ENCODE measurements around the gene SLC38A10.

Gene SLC38A10

GRCh38 chr17:81289627-81290026 is 5.5 kb downstream of the SLC38A10 start:
- no peak for TF ChIP-seq CTCF (IDR thresholded peaks at IDR 0.05; ENCODE audit: low read depth, low read length)
- H3K4me3 ChIP-seq (replicated peaks in 1 of 2; ENCODE audit: low read depth in 2 of 2, low read length in 2 of 2) = no peak overlapping the region
- DNase-seq (ENCODE audit: low read depth in 2 of 2) = no peak

- no peak for TF ChIP-seq CTCF (IDR thresholded peaks at IDR 0.05; ENCODE audit: low read depth, low read length)
- no peak overlapping the region for H3K4me3 ChIP-seq (replicated peaks in 1 of 2; ENCODE audit: low read depth in 2 of 2, low read length in 2 of 2)
Measured at GRCh38 chr17:81288715-81289114, 6.4 kb downstream of the SLC38A10 start.

GRCh38 chr17:81287741-81288430 is 7.2 kb downstream of the SLC38A10 start:
- DNase-seq (ENCODE audit: low read depth in 2 of 2) = no peak
- no peak overlapping the region for H3K4me3 ChIP-seq (replicated peaks in 1 of 2; ENCODE audit: low read depth in 2 of 2, low read length in 2 of 2)
- TF ChIP-seq CTCF (IDR thresholded peaks at IDR 0.05; ENCODE audit: low read depth, low read length) = no peak

More at GRCh38 chr17:81288715-81289114, 6.4 kb downstream of the SLC38A10 start:
- no peak for DNase-seq (ENCODE audit: low read depth in 2 of 2)

GRCh38 chr17:81287152-81287551 is 8.0 kb downstream of the SLC38A10 start:
- no peak for DNase-seq (ENCODE audit: low read depth in 2 of 2)
- no peak overlapping the region for H3K4me3 ChIP-seq (replicated peaks in 1 of 2; ENCODE audit: low read depth in 2 of 2, low read length in 2 of 2)
- no peak for TF ChIP-seq CTCF (IDR thresholded peaks at IDR 0.05; ENCODE audit: low read depth, low read length)

GRCh38 chr17:81286491-81287145 is 8.5 kb downstream of the SLC38A10 start:
- no peak for TF ChIP-seq CTCF (IDR thresholded peaks at IDR 0.05; ENCODE audit: low read depth, low read length)
- DNase-seq (ENCODE audit: low read depth in 2 of 2) = no peak
- H3K4me3 ChIP-seq (replicated peaks in 1 of 2; ENCODE audit: low read depth in 2 of 2, low read length in 2 of 2) = no peak overlapping the region

- TF ChIP-seq CTCF (IDR thresholded peaks at IDR 0.05; ENCODE audit: low read depth, low read length) = no peak
- no peak overlapping the region for H3K4me3 ChIP-seq (replicated peaks in 1 of 2; ENCODE audit: low read depth in 2 of 2, low read length in 2 of 2)
- no peak for DNase-seq (ENCODE audit: low read depth in 2 of 2)
Measured at GRCh38 chr17:81285894-81286293, 9.2 kb downstream of the SLC38A10 start.
